Neural progenitor cell (in vitro differentiated cells): ENCODE measurements around the gene LINGO1. TPM values are rescaled to one million over a fixed set of nuclear protein-coding genes. Genes with fewer than 3 reads are reported as not detected.
A peak's percentile ranks its signal among the peaks of the same experiment; 100 is the strongest.

Experiments used
- DNase-seq: peaks from one replicate; pipeline ENCODE4 v3.0.0-alpha.2; 2016; ENCODE audit warnings: low spot score
- H2AFZ ChIP-seq: fragments of 200-600 bp; sonication (generic); replicated peaks from 2 replicates; pipeline ENCODE4 v1.6.1; 2016; ENCODE audit warnings: antibody characterized with exemption
- H3F3A ChIP-seq: fragments of 200-600 bp; sonication (generic); 2 replicates; pipeline ENCODE4 v1.6.1; 2016; ENCODE audit warnings: antibody characterized with exemption, low read depth
- H3K27ac ChIP-seq: fragments of 200-600 bp; sonication (generic); 2 replicates; pipeline ENCODE4 v1.5.1; 2016; ENCODE audit warnings: mild to moderate bottlenecking
- H3K27me3 ChIP-seq: fragments of 200-600 bp; sonication (generic); 2 replicates; pipeline ENCODE4 v1.6.1; 2016; ENCODE audit warnings: mild to moderate bottlenecking, moderate library complexity
- H3K36me3 ChIP-seq: fragments of 200-600 bp; sonication (generic); 2 replicates; pipeline ENCODE4 v1.5.1; 2016
- H3K4me1 ChIP-seq: fragments of 200-600 bp; sonication (generic); 2 replicates; pipeline ENCODE4 v1.6.1; 2016; ENCODE audit warnings: mixed run types
- H3K4me2 ChIP-seq: fragments of 200-600 bp; sonication (generic); 2 replicates; pipeline ENCODE4 v1.6.1; 2016
- H3K4me3 ChIP-seq: fragments of 200-600 bp; sonication (generic); 2 replicates; pipeline ENCODE4 v1.5.1; 2016
- H3K79me2 ChIP-seq: fragments of 200-600 bp; sonication (generic); 2 replicates; pipeline ENCODE4 v1.6.1; 2016; ENCODE audit warnings: low read depth
- H3K9ac ChIP-seq: fragments of 200-600 bp; sonication (generic); 2 replicates; pipeline ENCODE4 v1.6.1; 2016
- H3K9me3 ChIP-seq: fragments of 200-600 bp; sonication (generic); 2 replicates; pipeline ENCODE4 v1.5.1; 2016; ENCODE audit warnings: low read depth
- H4K20me1 ChIP-seq: fragments of 200-600 bp; sonication (generic); 2 replicates; pipeline ENCODE4 v1.6.1; 2016; ENCODE audit warnings: low read depth
- H3K27ac Mint-ChIP-seq: 3 replicates; pipeline ENCODE4 v1.8.0; 2021; ENCODE audit warnings: mixed read lengths
- H3K27me3 Mint-ChIP-seq: 2 replicates; pipeline ENCODE4 v1.8.0; 2022; ENCODE audit warnings: low read depth, mild to moderate bottlenecking, inconsistent platforms, moderate library complexity, mixed read lengths; ENCODE audit not compliant: insufficient read depth
- H3K36me3 Mint-ChIP-seq: 3 replicates; pipeline ENCODE4 v1.8.0; 2021; ENCODE audit warnings: mixed read lengths
- H3K4me1 Mint-ChIP-seq: 3 replicates; pipeline ENCODE4 v1.8.0; 2021; ENCODE audit warnings: mixed read lengths
- H3K4me3 Mint-ChIP-seq: 3 replicates; pipeline ENCODE4 v1.8.0; 2021; ENCODE audit warnings: mild to moderate bottlenecking, moderate library complexity, mixed read lengths
- H3K9me3 Mint-ChIP-seq: 3 replicates; pipeline ENCODE4 v1.8.0; 2020; ENCODE audit warnings: mixed read lengths
- CTCF ChIP-seq: fragments of 200-600 bp; sonication (generic); IDR thresholded peaks from 2 replicates; pipeline ENCODE4 v1.5.1; 2017; ENCODE audit warnings: antibody characterized with exemption, mild to moderate bottlenecking
- EZH2 ChIP-seq: fragments of 200-600 bp; sonication (generic); IDR thresholded peaks from 2 replicates; pipeline ENCODE4 v1.6.1; 2017; ENCODE audit warnings: antibody characterized with exemption, mild to moderate bottlenecking, moderate library complexity
- EZH2phosphoT487 ChIP-seq: fragments of 200-600 bp; sonication (generic); IDR thresholded peaks from 2 replicates; pipeline ENCODE4 v1.6.1; 2017; ENCODE audit warnings: antibody characterized with exemption
- total RNA-seq: library from RNA; depleted of rRNA; stranded (reverse); fragments of >200 nt; gene quantifications from 2 replicates; pipeline ENCODE4 v1.2.3, GENCODE V29; 2015; ENCODE audit warnings: low replicate concordance

Gene LINGO1
- total RNA-seq, 1 donor from 2014 or later = 7.9 TPM

GRCh38 chr15:77643764-77644163, 11.1 kb upstream of the LINGO1 start:
- H3K36me3 Mint-ChIP-seq = no peaks in the 10 kb centered on the region
- peaks cover 10% of the 10 kb centered on the region for H3K27me3 Mint-ChIP-seq
- no peaks in the 10 kb centered on the region for H3K27me3 ChIP-seq
- H3K9me3 ChIP-seq = no peaks in the 10 kb centered on the region
- peak overlapping the region; percentile 15 for H3K27ac Mint-ChIP-seq
- H3K9me3 Mint-ChIP-seq = no peaks in the 10 kb centered on the region
- no peaks in the 10 kb centered on the region for H3F3A ChIP-seq
- H3K36me3 ChIP-seq = no peaks in the 10 kb centered on the region
- TF ChIP-seq EZH2phosphoT487 (no peak), EZH2 (no peak), CTCF (no peak)
- no peak overlapping the region for H3K27ac ChIP-seq
- DNase-seq = no peak
- H3K4me3 ChIP-seq = no peak overlapping the region
- no peak overlapping the region for H3K9ac ChIP-seq
- H3K4me2 ChIP-seq = no peak overlapping the region
- no peaks in the 10 kb centered on the region for H4K20me1 ChIP-seq
- no peak overlapping the region for H3K4me3 Mint-ChIP-seq
- H3K4me1 Mint-ChIP-seq = peaks cover 4% of the 10 kb centered on the region
- peaks cover 6% of the 10 kb centered on the region for H3K4me1 ChIP-seq
- H3K79me2 ChIP-seq = no peaks in the 10 kb centered on the region
- no peak overlapping the region for H2AFZ ChIP-seq

- Histone ChIP-seq H3K9ac (no peak overlapping the region), H3K9me3 (no peaks in the 10 kb centered on the region), H3K36me3 (no peaks in the 10 kb centered on the region), H3F3A (no peaks in the 10 kb centered on the region), H3K4me1 (peaks cover 6% of the 10 kb centered on the region), H3K4me3 (no peak overlapping the region), H3K4me2 (no peak overlapping the region), H4K20me1 (no peaks in the 10 kb centered on the region), H3K79me2 (no peaks in the 10 kb centered on the region), H3K27me3 (no peaks in the 10 kb centered on the region), H3K27ac (no peak overlapping the region), H2AFZ (no peak overlapping the region)
- TF ChIP-seq EZH2phosphoT487 = no peak
- no peak for TF ChIP-seq CTCF
- no peak for TF ChIP-seq EZH2
- H3K4me1 Mint-ChIP-seq = peaks cover 4% of the 10 kb centered on the region
- H3K36me3 Mint-ChIP-seq = no peaks in the 10 kb centered on the region
- H3K9me3 Mint-ChIP-seq = no peaks in the 10 kb centered on the region
- no peak overlapping the region for H3K27ac Mint-ChIP-seq
- no peak for DNase-seq
- peaks cover 10% of the 10 kb centered on the region for H3K27me3 Mint-ChIP-seq
- H3K4me3 Mint-ChIP-seq = no peak overlapping the region
Observed at GRCh38 chr15:77642793-77643430, 10.2 kb upstream of the LINGO1 start.

GRCh38 chr15:77641999-77642398, 9.3 kb upstream of the LINGO1 start:
- no peak overlapping the region for H3K4me3 ChIP-seq
- Mint-ChIP-seq H3K27ac (no peak overlapping the region), H3K27me3 (peaks cover 13% of the 10 kb centered on the region), H3K36me3 (no peaks in the 10 kb centered on the region), H3K4me3 (no peak overlapping the region), H3K4me1 (peaks cover 4% of the 10 kb centered on the region), H3K9me3 (no peaks in the 10 kb centered on the region)
- no peak overlapping the region for H2AFZ ChIP-seq
- TF ChIP-seq EZH2 (no peak), EZH2phosphoT487 (no peak), CTCF (no peak)
- no peaks in the 10 kb centered on the region for H3K79me2 ChIP-seq
- H3K36me3 ChIP-seq = no peaks in the 10 kb centered on the region
- H3F3A ChIP-seq = no peaks in the 10 kb centered on the region
- H3K9me3 ChIP-seq = no peaks in the 10 kb centered on the region
- no peak overlapping the region for H3K27ac ChIP-seq
- no peaks in the 10 kb centered on the region for H3K27me3 ChIP-seq
- DNase-seq = no peak
- H4K20me1 ChIP-seq = no peaks in the 10 kb centered on the region
- H3K9ac ChIP-seq = no peak overlapping the region
- peaks cover 6% of the 10 kb centered on the region for H3K4me1 ChIP-seq
- H3K4me2 ChIP-seq = no peak overlapping the region
